T-helper 1 cell treated with Interleukin-12 subunit alpha and Interleukin-12 subunit beta and Interleukin-4 antibody, amounts not matched to agents 30 ng/mL and 1 ng/mL, for 36 hours (primary cell): ENCODE data around the gene BDNF. TPM values are rescaled to one million over a fixed set of nuclear protein-coding genes. Genes with fewer than 3 reads are reported as not detected.
"Not testable (repeated sequence)": the region's sequence is repeated elsewhere in the genome, so short reads cannot be mapped to it uniquely, and the experiment has no call there.

Source experiments
- intact Hi-C: fragments of 100-400 bp; cut with micrococcal nuclease; formaldehyde crosslinking; loops from one replicate; pipeline ENCODE4 v1.15.1; 2024
- total RNA-seq: library from RNA; stranded (reverse); gene quantifications from 2 replicates; pipeline ENCODE4 v1.2.3, GENCODE V29; 2022

The BDNF gene
- total RNA-seq: not detected in 2 replicates

DNA sequence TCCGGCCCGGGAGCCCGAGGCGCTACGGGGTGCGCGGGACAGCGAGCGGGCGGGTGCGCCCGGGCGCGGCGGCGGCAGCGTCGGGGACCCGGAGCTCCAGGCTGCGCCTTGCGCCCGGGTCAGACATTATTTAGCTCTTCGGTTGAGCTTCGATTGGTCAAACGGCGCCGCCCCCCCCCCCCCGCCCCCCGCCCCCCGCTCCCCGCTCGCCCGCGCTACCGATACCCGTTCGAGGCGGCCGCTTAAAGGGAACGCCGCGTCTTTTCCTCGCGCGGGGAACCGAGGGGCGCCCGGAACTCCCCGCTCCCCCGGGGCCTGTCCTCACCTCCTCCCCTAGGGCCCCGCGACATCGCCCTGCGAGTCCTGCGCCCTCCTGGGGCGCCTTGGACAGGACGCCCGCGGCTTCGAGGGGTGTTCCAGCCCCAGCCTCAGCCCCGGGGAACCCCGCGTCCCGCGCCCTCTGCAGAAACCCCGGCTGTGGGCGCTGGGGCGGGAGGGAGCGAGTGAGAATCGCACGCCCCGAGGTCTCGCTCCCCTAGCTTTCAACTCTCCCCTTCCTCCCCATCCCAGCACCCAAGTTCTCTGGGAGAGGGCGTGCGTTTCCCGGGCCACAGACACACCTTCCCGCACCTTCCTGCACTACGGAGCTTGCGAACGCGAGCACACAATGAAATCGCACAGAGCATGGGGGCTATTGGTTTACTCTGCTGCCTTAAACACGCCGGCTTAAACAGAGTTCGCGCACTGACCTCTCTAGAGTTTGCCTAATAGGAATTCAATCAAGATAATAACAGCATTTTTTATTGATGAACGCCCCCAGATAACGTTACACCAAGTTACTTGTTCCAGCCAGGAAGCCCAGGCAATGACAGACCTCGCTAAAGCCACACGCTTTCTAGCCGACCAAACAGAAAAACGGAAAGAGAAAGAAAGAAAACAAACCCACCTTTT is at the start of gene BDNF:
BDNF (minus strand) TSS at position 105 of the 951 bp plus-strand sequence. CDS start 41,891 bp downstream, outside the sequence.
- intact Hi-C loops: loop anchor here (1.0 kb wide), 1 partner anchor 22 kb away; no protein-coding TSS in a partner anchor

DNA sequence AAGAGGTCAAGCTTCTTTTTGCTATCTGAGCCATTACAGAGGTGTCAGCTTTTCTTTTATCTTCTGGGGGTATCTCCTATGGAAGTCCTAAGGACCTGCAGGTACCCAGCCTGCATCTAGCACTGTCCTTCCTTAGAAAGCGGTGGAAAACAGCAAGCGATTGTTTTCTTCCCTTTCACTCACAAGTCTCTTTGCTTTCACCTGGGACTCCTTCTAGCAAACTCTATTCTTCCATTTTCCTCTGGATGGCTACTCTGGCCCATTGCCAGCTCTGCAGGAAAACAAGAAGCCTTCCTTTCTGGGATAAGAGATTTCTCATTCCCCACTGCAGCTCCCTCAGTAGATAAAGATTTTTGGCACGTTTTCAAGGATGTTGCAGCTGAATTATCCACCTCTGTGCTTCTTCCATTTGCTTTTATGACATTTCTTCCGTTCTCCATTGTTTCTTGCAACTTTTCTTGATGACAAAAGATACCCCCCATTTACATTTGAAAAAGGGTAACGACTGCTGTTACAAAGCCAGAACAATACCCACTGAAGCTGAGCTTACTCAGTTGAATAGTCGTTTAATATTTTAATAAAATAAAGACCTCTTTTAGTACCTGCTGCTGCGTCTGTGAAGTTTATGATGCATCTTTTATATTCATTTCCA is 40.2 kb upstream of the BDNF start:
- intact Hi-C loops: no loop called here

DNA sequence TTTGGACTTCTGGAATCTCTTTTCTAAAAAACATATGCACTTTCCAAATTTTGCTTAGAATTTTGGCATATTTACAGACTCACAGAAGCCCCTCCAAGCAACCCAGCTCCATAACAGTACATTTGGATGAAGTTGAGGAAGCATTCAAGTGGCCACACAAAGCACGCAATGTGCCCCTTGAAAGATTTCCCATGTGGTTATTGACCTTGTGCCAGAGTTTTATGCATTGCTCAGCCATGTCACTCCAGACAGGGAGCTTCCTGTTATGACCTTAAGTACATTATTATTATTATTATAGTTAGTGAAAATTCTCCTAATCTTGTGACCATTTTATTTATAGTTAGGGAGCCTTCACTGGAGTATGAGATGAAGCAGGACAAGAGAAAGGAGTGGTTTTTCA is 35.0 kb upstream of the BDNF start:
- intact Hi-C loops: no loop called here

DNA sequence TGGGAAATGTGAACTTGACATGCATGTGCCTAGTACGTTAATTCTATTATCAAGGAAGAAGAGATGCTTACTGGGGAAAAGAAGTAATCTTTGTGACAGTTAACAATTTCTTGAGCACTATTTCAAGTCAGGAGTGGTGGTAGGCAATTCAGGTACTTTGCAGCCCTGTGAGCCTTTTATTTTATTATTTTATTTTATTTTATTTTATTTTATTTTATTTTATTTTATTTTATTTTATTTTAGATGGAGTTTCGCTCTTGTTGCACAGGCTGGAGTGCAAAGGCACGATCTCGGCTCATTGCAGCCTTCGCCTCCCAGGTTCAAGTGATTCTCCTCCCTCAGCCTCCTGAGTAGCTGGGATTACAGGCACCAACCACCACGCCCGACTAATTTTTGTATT is 31.5 kb upstream of the BDNF start:
- intact Hi-C loops: not testable (repeated sequence)

- intact Hi-C loops: no loop called here
These were observed 26.7 kb upstream of the BDNF start for GRCh38 chr11:27726981-27727380.

DNA sequence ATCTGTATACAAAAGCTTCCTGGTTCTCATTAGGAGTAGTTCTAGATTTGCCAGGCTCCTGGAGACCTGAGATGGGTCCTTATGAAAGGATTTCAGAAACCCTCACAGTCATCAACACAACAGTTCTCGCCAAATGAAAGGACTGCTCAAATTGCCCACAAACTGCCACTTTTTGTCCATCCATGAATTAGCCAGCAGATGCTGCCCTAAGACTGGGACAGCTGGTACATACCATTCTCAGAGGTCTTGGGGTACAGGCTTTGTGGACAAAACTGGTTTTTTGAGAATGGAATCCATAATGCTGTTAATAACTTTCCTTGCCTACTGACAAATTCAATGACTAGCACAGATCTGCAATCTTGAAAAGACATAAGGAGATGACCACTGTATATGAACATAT is 23.4 kb upstream of the BDNF start:
- intact Hi-C loops: no loop called here

DNA sequence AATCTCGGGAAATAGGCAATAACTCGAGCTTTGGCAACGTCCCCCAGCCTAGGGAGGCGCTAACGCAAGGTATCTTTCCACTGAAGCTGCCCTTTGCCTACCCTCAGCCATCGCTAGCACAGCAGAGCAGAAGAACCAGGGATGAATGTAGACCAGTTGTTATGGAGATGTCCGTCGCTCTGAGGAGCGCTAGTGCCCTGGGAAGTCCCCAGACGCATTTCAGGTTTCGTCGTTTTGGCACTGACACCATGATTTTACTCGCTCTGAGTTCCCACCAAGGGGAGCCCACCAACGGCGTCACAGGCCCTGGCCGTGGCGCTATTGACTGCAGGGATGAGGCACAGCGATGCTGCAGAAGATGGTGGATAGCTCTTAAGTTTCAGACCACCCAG is 22.7 kb upstream of the BDNF start:
- intact Hi-C loops: loop anchor here (1.0 kb wide), 1 partner anchor 22 kb away; no protein-coding TSS in a partner anchor

DNA sequence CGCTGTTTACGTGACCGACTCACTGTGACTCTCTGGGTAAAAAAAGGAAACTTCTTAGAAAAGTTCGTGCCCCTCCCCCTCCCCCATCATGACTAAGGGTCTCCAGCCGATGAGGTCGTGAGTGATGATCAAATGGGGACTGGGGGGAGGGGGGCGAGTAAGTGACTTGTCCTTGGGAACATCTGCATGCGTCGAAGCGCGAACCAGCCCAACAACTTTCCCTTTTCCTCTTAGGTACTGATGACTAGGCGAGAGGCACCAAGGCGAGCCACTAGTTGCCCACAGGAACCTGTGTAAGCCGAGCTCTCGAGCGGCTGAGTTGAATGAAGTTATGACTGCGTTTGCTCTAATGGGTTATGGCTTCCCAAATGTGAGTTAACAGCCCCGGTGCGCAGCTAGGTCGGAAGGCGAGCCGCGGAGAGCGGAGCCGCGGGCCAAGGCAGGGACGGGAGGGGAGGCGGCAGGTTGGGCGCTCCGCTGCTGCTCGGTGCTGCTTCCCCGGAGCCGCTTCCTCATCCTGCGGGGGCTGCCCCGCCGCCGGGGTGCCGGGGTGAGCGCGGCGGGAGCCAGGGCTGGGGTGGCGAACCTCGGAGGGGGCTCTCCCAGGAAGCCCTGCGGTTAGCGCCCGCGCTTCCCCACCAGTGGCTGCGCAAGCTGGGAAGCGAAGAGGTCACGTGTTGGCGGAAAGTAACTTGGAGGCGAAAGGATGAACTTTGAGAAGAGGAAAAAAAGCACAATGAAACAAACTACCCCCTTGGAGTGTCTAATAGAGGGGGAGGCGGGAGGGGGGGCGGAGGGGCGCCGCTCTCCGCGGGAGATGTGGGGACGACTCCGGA is 22.1 kb upstream of the BDNF start:
- intact Hi-C loops: loop anchor here (1.0 kb wide), 1 partner anchor 21 kb away; no protein-coding TSS in a partner anchor

DNA sequence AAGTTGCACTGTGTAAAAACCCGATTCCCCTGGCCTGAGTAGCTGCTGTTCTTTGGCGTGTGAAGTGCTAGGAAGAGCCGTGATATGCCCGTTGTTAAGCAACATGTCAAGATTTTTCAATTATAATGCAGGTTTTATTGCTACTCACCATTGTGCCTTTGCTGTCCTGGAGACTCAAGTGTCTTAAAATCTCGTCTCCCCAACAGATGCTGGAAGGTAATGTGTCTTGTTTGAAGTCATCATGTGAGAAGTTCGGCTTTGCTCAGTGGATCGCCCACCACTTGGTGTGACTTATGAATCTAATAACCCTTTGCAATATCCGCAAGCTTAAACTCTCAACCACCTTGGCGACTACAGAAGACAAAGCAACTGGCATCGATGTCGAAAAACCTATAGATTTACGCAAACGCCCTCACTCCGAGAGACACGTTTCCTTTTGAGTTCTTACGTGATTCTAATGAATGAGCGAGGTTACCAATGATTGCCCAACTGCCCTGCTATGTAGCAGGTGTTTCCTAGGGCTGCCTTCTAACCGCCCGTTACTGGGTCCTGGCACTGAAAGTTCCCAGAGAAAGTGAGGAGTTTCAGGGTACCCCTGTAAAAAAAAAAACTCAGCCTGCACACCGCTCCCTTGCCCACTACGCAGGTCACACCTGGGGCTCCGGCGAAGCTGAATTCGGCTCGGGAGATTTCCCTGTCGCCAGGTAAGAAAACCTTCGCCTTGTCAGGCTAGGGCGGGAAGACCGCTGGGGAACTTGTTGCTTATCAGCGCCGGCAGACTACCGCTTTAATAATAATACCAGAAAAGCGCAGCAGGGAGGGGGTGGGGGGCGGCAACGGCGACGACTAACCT is 21.2 kb upstream of the BDNF start:
- intact Hi-C loops: loop anchor here (1.0 kb wide), 1 partner anchor 20 kb away; no protein-coding TSS in a partner anchor

- intact Hi-C loops: no loop called here
These were observed 20.1 kb upstream of the BDNF start for GRCh38 chr11:27720277-27720830.

- intact Hi-C loops: no loop called here
These were observed 19.3 kb upstream of the BDNF start for GRCh38 chr11:27719546-27719925.

GRCh38 chr11:27718863-27719545 is 18.7 kb upstream of the BDNF start:
- intact Hi-C loops: no loop called here

DNA sequence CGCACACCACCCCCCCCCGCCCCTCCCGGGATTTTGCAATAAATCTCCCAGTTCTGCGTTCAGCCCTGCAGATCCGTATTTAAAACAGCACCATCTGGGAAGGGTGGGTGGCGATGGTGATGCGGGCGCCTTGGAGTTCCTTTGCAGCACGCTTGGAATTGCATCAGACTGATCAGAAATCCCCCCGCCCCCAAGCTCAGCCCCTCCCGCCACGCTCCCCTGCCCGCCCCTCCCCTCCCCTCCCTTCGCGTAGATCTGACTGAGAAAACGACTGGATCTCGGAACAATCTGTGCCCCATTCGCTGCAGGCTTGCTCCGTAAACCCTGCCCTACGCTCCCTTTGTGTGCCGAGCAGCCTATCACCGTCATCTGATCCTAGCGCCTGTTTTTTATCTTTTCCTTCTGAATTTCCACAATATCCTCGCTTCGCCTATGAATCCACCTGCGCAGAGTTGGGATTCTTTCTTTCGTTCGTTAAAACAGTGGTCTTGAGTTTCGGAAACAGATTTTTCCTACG is 18.1 kb upstream of the BDNF start:
- intact Hi-C loops: no loop called here

DNA sequence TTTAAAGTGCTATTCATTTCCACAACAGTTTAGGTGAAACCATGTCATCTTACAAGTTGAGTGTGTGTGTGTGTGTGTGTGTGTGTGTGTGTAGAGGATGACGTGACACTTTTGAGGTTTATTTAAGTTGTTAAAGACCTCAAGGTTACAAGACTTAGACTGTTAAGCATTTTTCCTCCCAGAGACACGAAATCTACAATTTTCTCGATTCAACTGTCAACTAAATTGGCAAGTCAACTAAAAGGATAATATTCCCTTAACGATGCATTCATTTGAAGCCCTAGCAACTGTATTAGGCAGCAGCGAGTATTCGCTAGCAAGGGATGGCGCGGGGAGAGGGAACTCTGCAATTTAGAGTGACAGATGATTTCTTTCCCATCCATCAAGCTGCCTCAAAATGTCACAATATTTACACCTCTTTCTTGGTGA is 17.6 kb upstream of the BDNF start:
- intact Hi-C loops: no loop called here

- intact Hi-C loops: no loop called here
These were observed 17.1 kb upstream of the BDNF start for GRCh38 chr11:27717377-27717776.

DNA sequence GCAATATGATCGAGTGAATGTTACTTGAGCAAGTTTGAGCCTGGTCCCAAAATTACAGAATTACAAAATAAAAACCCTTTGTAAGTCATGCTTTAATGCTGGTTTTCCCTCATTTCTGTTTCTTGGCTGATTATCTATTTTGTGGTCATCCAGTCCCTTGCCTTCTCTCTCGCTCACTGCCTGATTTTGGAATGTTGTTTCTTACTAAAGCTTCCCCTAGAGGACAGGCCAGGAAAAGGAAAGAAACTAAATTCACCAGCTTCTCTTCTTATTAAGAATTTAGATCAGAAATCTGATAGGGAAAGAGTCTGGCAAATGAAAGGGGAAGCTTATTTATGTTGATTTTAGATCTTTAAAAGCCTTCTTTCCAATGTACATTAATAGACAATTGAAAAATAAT is 16.6 kb upstream of the BDNF start:
- intact Hi-C loops: no loop called here

GRCh38 chr11:27716216-27716615 is 16.0 kb upstream of the BDNF start:
- intact Hi-C loops: no loop called here

DNA sequence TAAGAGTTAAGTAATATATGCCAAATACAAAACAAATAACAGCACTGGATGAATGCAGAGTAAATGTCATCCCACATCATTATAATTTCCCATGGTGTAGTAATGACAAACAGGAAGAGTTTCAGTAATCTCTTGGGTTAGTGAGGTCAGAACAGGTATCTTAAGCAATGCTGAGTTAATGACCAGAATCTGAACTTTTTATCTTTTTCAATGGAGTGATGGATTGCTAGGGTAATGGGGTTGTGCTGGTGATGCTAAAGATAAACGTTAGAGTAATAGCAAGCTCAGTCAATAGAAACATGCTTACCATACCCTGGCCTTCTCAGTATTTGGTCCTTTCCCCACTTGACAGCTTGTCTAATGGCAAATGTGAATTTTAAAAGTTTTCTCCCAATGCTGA is 11.5 kb upstream of the BDNF start:
- intact Hi-C loops: no loop called here

DNA sequence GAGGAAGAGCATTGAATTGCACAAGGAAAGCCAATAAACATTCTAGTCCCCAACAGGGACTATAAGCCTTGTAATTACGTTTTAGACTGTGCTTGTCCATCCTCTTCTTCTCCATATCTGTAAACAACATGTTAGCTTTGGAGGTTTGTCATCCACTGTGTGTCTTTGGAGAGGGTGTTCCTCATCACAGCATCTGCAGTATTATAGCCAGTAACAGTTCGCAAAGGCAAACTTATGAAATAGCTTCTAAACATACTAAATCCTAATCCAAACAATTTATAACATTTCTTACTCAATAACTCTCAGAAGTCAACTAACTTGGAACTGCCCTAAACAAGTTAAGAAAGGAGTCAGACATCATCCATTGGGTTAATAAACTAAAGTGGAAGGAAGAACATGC is 10.3 kb upstream of the BDNF start:
- intact Hi-C loops: no loop called here
